ENCODE results near the gene RCHY1.

- TF ChIP-seq, protein P1, sequence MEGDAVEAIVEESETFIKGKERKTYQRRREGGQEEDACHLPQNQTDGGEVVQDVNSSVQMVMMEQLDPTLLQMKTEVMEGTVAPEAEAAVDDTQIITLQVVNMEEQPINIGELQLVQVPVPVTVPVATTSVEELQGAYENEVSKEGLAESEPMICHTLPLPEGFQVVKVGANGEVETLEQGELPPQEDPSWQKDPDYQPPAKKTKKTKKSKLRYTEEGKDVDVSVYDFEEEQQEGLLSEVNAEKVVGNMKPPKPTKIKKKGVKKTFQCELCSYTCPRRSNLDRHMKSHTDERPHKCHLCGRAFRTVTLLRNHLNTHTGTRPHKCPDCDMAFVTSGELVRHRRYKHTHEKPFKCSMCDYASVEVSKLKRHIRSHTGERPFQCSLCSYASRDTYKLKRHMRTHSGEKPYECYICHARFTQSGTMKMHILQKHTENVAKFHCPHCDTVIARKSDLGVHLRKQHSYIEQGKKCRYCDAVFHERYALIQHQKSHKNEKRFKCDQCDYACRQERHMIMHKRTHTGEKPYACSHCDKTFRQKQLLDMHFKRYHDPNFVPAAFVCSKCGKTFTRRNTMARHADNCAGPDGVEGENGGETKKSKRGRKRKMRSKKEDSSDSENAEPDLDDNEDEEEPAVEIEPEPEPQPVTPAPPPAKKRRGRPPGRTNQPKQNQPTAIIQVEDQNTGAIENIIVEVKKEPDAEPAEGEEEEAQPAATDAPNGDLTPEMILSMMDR (IDR thresholded peaks at IDR 0.05): no peak
- no peak for TF ChIP-seq EZH2phosphoT487 (IDR thresholded peaks at IDR 0.05)
These were observed 16.2 kb downstream of the RCHY1 start for GRCh38 chr4:75498041-75498440.

All from neural progenitor cell (in vitro differentiated cells).